NCI-H1105 treated with DMSO at 0.1 percent for 48 hours (cell line): Measurements from ENCODE around the gene LEP.

Experiments
- DNase-seq: peaks from one replicate; lab custom pipeline; 2025; lab: John Stamatoyannopoulos, UW

Gene LEP

DNA sequence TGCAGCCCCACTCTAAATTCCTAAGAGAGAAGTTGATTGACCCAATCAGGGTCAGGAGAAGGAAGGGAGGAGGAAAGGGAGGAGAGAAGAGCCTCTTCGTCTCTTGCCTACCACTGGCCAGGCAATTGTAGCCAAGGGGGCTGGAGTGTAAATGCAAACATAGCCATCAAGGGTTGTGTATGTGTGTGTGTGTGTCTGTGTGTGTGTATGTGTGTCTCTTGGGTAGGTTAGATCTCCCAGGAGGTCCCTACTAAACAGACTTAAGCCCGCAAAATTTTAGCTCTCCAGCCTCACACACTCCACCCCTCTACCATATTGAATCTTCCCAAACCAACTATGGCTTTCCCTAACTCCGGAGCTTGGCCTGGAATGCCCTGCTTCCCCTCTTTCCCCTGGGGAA lies 3.8 kb downstream of the LEP start:
- DNase-seq: no peak

DNA sequence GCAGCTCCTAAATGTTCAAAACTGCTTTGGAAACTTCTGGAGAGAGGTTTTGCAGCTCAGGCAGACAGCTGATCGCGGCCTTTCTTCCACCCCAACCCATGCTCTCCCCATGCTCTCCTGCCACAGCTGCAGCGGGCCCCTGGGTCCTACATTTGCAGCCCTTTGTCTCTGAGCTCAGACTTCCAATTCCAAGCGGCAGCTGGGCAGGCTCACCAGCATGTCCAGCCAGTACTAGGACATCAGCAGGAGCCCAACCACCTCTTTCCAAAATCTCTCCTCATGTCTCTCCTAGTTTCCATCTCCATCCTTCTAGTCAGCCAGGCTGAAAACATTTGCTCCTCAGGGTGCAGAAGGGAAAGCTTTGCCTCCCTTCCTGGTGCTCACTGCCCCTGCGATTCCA lies 6.0 kb downstream of the LEP start:
- no peak for DNase-seq

DNA sequence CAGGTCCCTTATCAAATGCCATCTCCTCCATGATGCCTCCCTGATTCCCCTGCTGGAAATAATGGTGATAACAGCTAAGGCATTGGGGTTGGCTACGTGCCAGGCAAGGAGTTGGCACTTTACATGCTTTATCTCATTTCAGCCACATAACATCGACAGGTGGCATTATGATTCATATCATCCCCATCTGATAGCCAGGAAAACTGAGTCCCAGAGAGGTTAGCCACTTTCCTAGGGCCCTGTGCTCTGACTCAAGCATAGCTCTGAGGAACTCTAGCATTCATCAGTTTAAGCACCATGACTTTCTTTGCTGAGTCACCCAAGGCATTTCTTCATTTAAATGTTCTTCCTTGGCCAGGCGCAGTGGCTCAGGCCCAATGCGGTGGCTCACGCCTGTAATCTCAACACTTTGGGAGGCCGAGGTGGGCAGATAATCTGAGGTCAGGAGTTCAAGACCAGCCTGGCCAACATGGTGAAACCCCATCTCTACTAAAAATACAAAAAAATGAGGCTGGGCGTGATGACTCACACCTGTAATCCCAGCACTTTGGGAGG lies 6.6 kb downstream of the LEP start:
- DNase-seq: no peak

DNA sequence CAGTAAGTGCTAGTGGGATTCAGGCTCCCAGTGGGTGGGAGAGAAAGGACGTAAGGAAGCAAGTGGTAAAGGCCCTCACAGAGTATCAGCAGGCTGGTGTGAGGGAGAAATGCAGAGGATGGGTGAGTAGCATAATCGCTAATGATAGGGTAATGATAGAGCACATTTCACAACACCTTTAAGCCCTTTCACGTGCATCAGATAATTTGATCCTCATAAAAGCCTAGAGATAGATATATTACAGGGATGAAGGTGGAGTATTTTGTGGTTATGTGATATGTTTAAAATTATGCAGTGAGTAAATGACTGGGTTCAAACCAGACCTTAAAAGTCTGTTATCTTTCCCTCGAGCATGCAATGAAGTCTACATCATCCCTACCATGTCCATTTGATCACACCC lies 10.3 kb downstream of the LEP start:
- no peak for DNase-seq

DNA sequence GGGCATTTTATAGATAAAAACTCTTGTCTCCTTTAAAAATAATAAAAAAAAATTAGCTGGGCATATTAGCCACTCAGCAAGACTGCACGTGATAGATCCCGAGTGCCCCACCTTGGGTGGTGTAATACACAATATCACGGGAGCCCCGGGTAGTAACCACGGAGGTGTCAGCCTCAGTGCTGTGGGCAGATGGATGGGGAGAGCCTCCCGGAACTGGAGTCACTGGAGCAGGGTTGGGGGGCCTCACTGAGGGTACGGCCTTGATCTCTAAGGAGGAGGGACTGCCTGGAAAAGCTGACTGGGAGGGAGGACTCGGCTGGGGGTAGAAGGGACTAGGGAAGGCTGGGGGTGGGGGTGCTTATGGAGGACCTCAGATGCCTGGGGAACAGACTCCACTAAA lies 12.6 kb downstream of the LEP start:
- DNase-seq: no peak

DNA sequence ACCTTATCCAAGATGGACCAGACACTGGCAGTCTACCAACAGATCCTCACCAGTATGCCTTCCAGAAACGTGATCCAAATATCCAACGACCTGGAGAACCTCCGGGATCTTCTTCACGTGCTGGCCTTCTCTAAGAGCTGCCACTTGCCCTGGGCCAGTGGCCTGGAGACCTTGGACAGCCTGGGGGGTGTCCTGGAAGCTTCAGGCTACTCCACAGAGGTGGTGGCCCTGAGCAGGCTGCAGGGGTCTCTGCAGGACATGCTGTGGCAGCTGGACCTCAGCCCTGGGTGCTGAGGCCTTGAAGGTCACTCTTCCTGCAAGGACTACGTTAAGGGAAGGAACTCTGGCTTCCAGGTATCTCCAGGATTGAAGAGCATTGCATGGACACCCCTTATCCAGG lies 13.4 kb downstream of the LEP start:
- DNase-seq: no peak

DNA sequence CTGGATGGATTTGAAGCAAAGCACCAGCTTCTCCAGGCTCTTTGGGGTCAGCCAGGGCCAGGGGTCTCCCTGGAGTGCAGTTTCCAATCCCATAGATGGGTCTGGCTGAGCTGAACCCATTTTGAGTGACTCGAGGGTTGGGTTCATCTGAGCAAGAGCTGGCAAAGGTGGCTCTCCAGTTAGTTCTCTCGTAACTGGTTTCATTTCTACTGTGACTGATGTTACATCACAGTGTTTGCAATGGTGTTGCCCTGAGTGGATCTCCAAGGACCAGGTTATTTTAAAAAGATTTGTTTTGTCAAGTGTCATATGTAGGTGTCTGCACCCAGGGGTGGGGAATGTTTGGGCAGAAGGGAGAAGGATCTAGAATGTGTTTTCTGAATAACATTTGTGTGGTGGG lies 14.2 kb downstream of the LEP start:
- DNase-seq: no peak

DNA sequence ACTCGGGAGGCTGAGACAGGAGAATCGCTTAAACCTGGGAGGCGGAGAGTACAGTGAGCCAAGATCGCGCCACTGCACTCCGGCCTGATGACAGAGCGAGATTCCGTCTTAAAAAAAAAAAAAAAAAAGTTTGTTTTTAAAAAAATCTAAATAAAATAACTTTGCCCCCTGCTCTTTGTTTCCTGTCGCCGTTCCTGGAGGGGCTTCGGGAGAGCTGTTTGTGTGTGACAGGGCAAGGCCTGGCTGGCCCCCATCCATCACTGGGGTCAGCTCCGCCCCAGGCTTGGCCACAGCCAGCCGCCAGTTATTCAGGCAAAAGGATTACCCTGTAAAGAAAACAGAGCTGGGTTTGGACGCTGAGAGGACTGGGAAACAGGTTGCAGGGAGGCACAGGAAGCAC lies 16.4 kb downstream of the LEP start:
- DNase-seq: no peak

DNA sequence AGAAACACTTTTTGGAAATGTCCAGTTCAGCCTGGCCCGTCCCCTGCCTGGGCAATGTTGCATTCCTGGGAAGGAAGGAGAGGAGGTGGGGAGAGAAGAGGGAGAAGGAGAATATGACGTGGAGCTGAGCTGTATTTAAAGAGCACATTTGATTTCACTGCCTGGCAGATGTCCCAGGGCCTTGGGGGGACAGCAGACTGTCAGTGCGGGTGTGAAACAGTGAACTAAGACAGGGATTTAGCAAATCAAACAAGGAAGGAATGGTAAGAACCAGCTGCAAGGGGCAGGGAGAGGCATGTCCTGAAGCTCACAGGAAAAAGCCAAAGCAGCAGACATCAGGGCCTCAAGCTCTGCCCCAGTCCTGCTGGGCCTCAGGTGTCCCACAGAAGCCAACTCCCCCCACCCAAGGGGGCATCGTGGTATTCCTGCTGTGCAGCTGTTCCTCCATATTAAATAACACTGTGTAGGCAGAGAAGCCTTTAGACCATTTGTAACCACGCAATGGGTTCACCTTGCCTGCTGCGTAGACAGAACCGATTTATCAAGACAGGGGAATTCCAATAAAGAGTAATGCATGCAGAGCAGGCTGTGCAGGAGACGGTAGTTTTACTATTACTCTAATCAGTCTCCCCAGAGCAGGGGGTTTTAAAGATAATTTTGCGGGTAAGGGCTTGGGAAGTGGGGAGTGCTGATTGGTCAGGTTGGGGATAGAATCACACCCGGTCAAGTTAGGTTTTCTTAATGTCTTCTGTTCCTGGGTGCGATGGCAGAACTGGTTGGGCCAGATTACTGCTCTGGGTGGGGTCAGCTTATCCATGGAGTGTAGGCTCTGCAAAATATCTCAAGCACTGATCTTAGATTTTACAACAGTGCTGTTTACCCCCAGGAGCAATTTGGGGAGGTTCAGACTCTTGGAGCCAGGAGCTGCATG lies 18.3 kb downstream of the LEP start:
- no peak for DNase-seq

DNA sequence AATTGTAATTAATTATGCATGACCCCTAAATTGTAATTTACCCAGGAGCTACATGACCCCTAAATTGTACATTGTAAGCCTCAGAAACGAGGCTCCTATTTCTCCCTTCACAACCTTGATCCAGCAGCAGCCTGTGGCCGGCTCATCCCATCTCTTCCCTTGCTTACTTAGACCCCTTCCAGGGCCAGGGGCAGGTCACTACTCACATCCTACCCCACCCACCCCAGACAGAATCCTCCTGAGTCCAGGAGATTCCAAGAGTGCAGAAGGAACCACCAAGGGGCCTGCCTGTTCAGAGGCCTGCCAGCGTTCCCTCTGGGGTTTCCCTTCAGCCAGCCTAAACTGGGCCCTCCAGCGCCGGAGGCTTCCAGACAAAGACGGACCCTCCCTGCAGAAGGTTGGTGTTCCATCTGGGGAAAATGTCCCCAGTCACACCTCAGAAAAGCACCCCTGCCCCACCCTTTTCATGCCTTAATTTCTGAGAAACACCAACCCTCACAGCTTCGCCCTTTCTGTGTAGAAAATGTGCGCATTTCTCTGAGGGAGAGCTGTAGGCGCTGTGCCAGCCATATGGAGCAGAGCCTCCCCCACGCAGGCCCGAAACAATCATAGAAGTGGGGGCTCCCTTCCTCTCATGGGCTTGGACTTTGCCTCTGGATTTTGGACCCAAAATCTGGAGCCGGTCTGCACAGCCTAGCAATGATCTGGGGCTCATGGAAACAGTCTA lies 19.2 kb downstream of the LEP start:
- no peak for DNase-seq

DNA sequence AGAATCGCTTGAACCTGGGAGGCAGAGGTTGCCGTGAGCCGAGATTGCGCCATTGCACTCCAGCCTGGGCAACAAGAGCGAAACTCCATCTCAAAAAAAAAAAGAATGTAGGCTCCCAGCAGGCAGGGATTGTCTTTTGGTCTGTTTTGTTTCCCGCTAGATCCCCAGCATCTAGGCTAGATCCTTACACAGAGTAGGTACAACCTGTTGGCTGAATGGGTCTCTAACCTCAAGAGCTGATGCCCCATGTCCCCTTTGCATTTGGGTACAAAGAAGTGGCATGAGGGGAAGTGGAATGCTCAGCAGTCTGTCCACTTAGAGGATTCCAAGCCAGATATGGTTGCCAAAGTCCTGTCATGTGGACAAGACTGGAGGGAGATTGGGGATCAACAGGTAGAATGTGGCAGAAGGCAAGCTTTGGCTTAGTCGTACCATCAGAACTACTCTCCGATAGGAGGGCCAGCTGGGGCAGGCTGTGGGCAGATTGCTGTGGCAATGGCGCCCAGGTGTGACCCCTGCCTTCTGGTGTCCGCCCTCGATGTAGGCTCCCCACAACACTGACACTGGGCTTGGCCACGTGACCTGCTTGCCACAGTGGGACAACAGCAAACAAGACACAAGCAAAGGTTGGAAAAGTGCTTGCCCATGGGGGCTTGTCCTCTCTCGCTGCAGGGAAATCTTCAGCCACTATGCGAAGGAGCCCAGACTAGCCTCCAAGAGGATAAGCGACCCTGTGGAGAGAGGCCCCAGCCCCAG lies 21.4 kb downstream of the LEP start:
- DNase-seq: no peak

DNA sequence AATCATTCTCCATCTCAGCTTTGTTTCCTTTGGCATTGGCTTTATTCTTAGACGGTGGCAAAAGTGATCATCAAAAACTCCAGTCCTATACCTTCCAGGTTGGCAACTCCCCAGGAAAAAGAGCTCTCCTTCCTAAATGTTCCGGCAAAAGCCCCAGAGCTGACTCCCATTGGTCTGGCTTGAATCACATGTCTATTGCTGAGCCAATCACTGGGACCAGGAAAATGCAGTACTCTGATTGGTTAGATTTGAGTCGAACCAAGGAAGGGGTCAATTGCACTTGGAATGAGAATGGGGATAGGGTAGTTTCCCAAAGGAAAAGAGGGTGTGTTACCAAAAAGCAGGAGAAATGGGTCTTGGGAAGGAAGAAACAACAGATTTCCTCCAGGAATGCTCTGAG lies 22.3 kb downstream of the LEP start:
- DNase-seq: no peak

DNA sequence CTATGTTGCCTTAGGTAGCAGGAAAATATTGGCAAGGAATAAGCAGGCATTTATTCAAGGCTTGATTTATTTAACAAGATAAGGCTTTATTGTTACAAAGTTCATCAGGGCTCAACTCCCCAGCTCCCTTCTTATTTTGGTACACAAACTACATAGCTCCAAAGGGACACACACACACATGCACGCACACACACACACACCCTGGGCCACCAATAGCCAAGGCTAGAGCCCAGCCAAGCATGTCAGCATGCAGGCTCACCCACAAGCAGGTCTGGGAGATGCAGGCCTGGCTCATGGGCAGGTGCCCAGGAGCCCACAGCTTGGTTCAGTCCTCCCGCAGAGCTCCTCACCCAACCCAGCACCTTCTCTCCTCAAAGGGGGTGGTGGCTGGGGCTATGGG lies 23.4 kb downstream of the LEP start:
- DNase-seq: no peak

DNA sequence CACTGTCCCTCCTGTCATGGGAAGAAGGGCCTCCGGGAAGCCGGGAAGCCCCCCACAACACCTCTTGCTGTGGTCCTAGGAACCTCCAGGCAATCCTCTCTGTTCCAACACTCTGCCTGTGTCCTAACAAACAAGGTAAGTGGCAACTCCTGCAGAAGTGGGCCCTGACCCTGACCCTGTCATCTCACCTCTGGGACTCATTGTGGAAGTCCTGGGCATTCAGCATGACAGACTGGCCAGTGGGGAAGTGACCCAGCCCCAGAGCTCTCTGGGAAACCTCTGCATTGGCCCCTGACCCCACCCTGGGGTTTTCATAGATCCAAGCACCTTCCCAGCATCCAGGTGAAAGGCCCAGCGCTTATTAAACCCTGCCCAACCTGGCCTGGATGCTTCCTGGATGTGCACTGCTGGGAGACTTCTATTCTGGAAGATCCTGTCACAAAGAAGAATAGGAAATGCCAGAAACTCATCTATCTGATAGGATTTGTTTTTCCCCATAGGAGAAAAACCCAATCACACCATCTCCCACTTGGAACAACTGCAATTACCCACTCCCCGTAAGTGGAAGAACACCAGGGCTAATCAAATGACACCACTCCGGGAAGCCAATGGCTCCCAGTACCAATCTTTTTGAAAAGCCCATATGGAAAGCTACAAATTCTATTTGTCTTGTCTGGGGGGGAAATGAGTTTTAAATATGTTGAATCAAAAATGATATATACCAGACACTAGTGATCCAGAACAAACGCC lies 24.3 kb downstream of the LEP start:
- no peak for DNase-seq

DNA sequence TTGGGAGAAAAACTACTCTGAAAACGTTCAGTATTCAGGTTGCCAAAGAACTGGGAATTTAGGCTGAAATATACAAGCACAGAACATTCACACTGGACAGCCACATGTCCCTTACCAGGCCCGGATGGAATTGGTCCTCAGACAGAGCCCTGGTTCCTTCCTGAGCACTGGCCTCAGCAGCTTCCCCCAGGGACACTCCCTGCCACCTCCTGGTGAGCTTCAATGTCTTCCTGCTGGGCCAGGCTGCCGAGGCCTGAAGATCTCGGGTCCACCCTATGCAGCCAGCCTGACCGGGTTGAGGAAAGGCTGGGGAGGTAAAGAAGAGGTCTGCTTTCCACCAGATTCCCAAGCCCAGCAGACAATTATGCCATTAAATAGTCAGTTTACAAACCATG lies 24.8 kb downstream of the LEP start:
- DNase-seq: no peak

DNA sequence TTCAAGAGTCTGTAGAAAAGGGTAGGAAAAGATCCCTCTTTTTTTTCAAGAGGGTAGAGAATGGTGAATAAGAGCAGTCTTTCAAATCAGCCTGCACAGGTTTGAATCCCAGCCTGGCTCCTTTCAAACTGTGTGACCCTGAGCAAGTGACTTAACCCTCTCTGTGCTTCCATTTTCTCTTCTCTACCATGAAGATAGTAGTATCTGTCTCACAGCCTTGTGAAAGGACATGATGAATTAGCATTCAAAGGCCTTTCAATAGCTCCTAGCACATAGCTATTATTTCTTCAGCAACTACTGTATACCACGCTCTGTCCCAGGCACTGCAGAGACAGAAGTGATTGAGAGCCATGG lies 25.4 kb downstream of the LEP start:
- DNase-seq: no peak

DNA sequence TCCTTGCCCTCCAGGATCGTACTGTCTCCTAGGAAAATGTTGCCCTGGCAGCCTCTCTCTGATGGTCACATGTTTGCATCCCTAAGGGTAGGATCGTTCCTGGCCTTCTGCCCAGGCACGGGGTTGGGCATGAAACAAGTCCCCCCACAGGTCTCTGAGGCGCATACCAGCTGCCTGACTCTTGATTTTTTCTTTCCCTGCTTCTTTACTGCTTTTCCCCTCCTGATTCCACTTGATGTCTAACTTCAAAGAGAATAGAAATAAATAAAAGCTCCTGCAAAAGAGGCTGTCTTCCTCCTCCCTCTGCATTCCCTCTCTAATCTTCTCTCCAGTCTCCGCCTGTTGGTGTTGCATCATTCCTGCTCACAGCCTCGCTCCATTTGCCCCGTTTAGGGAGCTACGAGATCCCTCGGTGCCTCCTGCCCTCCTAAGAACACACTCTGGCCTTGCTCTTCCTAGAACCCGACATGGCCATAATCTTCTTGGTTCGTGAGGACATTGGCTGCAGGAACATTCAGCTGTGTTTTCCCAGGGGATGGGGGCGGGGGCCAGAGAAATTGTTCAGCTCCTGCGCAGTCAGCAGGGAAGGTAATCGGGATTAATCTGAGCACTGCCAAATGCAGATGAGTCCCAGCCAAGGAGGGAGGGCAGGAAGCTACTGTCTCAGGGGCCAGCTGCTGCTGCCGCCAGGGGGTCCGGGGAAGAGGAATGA lies 26.0 kb downstream of the LEP start:
- DNase-seq: peak; percentile 87

DNA sequence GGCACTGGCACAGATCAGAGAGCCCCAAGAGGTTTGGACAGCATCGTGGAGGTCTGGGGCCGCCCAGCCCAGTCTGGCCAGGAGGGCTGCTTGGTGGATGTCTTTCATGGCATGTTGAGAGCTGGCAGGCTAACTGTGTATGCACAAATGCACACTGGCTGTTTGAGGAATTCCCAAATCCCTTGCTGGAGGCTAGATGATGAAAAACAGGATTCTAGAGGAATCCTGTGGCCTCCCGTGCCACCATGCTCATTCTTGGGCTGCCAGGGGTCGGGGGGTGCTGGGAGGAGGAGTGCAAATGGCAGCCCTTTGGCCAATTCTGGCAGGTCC lies 26.5 kb downstream of the LEP start:
- DNase-seq: no peak

DNA sequence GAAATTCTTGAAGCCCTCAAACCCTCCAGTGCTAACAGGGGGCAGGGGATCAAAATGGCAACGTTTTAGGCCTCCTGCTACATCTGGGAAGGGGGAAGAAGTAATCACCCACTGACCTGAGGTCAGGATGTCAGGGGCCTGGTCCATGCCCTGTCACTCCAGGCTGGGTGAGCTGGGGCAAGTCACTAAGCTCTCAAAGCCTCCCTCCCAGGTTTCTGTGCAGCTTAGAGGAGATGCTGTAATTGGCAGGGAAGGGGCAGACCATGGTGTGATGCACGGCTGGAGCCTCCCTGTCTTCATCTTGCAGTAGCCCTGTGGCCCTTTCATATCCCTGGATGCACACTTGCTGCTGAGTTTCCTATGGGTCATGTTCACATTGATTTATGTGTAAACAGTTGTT lies 27.2 kb downstream of the LEP start:
- no peak for DNase-seq

DNA sequence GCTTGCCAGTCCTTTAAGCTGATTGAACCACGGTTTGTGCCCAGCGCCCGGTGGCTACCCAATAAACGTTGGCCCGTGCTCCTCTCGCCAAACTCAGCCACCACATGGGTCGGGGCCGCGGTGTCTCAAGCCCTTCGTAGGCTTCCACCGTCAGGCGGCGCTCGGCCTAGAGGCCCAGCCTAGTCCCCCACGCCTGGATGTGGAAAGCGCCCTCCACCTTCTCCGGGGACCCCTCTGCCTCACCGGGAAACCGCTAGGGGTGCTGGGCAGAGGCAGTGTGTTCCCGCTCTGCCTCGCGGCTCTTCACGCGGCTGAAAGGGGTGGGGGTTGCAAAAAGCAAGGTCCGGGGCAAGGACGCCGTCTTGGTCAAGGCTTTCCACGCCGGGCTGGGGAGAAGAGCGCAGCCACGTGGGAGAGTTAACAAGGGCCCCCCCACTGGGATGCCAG lies 29.8 kb downstream of the LEP start:
- no peak for DNase-seq

DNA sequence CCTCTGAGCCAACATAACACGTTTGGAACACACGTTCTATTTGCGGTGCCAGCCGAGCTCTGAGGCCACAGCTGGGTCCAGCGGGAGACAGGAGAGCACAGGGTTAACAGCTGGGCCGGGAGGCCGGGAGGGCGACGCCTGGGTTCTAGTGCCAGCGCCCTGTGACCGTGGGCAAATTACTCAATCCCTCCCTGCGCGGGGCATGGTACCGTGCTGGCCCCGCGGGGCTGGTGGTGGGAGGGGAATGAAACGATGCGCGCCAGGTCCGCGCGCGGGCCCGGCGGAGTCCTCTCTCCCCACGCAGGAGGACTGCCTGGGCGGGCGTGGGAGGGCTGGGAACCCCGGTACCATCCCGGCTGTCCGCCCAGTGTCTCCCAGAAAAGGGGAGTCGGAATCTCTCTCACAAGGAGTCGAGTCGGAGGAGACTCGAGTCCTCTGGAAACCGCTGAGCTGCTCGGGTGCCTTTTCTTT lies 30.4 kb downstream of the LEP start:
- no peak for DNase-seq
